Thoracic aorta (tissue), 2 donors: ENCODE data around the gene MRPS35. TPM values are rescaled to one million over a fixed set of nuclear protein-coding genes. Genes with fewer than 3 reads are reported as not detected.

Experiments used
- ATAC-seq: fragments of 150-250 bp; one replicate; pipeline ENCODE4 v1.8.0; 2017; ENCODE audit warnings: low read depth; ENCODE audit not compliant: insufficient number of reproducible peaks, low FRiP score
- DNase-seq: peaks from one replicate; pipeline ENCODE4 v3.0.0-alpha.2; 2020; ENCODE audit warnings: low spot score
- H3K27ac ChIP-seq, 2 donors: fragments of 200-600 bp; sonication (generic); 1 replicate in 1 of 2; 2 replicates in 1 of 2; pipeline ENCODE4 v1.5.1; 2016; ENCODE audit warnings: mild to moderate bottlenecking in 2 of 2, moderate library complexity in 2 of 2
- H3K27me3 ChIP-seq: fragments of 200-600 bp; sonication (generic); replicated peaks from 2 replicates; pipeline ENCODE4 v1.6.0; 2016; ENCODE audit warnings: mild to moderate bottlenecking; ENCODE audit not compliant: insufficient read depth
- H3K36me3 ChIP-seq: fragments of 200-600 bp; sonication (generic); one replicate; pipeline ENCODE4 v1.5.1; 2016
- H3K4me1 ChIP-seq, 2 donors: fragments of 200-600 bp; sonication (generic); 1 replicate in 1 of 2; 2 replicates in 1 of 2; pipeline versions ENCODE4 v1.5.1 to v1.6.0; 2016; ENCODE audit warnings: low read depth in 2 of 2, mild to moderate bottlenecking in 1 of 2; ENCODE audit not compliant: control insufficient read depth in 1 of 2
- H3K4me3 ChIP-seq: fragments of 200-600 bp; sonication (generic); 2 replicates; pipeline ENCODE4 v1.5.1; 2016; ENCODE audit warnings: mild to moderate bottlenecking
- H3K9me3 ChIP-seq: fragments of 200-600 bp; sonication (generic); 2 replicates; pipeline ENCODE4 v1.5.1; 2016
- total RNA-seq, 2 donors: library from RNA; depleted of rRNA; stranded (reverse); fragments of >200 nt; gene quantifications; one replicate each; pipeline versions ENCODE4 v1.1.0 to v1.2.3, GENCODE V29; 2016
- TF ChIP-seq, protein P1 (sequence below): fragments of 200-600 bp; sonication (generic); IDR thresholded peaks from one replicate; pipeline ENCODE4 v1.5.1; 2019; ENCODE audit warnings: antibody characterized with exemption

Gene MRPS35
- total RNA-seq, 2 donors from 2014 or later: 32.7 to 55.9 TPM

- H3K4me3 ChIP-seq: no peak overlapping the region
- H3K36me3 ChIP-seq: no peaks in the 10 kb centered on the region
- H3K9me3 ChIP-seq: no peaks in the 10 kb centered on the region
- H3K4me1 ChIP-seq: no peaks in the 10 kb centered on the region
- TF ChIP-seq, protein P1, sequence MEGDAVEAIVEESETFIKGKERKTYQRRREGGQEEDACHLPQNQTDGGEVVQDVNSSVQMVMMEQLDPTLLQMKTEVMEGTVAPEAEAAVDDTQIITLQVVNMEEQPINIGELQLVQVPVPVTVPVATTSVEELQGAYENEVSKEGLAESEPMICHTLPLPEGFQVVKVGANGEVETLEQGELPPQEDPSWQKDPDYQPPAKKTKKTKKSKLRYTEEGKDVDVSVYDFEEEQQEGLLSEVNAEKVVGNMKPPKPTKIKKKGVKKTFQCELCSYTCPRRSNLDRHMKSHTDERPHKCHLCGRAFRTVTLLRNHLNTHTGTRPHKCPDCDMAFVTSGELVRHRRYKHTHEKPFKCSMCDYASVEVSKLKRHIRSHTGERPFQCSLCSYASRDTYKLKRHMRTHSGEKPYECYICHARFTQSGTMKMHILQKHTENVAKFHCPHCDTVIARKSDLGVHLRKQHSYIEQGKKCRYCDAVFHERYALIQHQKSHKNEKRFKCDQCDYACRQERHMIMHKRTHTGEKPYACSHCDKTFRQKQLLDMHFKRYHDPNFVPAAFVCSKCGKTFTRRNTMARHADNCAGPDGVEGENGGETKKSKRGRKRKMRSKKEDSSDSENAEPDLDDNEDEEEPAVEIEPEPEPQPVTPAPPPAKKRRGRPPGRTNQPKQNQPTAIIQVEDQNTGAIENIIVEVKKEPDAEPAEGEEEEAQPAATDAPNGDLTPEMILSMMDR: no peak
- ATAC-seq: no peak
- no peak for DNase-seq
- no peaks in the 10 kb centered on the region for H3K27me3 ChIP-seq
- no peak overlapping the region for H3K27ac ChIP-seq
These were observed 61.9 kb downstream of the MRPS35 start for GRCh38 chr12:27772328-27773049.

DNA sequence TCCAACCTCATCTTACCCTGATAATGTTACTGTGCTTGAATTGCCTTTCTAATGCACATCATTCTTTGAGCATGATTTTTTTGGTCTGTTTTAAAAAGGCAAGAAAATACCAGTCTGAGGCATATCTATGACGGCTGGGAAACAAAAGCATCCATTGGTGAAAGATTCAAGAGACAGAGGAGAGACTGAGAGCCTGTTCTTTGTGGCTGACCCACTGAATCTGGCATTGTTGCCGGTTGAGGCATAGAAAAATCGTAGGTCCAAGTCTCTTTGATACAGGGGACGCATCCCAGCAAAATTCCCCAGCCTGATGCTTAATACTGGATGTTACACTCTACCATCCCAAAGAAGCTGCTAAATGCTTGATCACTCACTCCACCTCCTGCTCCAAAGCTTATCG, 66.5 kb downstream of the MRPS35 start:
- no peaks in the 10 kb centered on the region for H3K27me3 ChIP-seq
- no peak overlapping the region for H3K4me3 ChIP-seq
- peak overlapping the region in 1 of 2 donors; percentile 13 for H3K27ac ChIP-seq
- H3K9me3 ChIP-seq: no peaks in the 10 kb centered on the region
- H3K36me3 ChIP-seq: no peaks in the 10 kb centered on the region
- ATAC-seq (no peak), DNase-seq (no peak)
- TF ChIP-seq, protein P1: no peak
- peaks cover 0 to 17% of the 10 kb centered on the region in 2 donors for H3K4me1 ChIP-seq

DNA sequence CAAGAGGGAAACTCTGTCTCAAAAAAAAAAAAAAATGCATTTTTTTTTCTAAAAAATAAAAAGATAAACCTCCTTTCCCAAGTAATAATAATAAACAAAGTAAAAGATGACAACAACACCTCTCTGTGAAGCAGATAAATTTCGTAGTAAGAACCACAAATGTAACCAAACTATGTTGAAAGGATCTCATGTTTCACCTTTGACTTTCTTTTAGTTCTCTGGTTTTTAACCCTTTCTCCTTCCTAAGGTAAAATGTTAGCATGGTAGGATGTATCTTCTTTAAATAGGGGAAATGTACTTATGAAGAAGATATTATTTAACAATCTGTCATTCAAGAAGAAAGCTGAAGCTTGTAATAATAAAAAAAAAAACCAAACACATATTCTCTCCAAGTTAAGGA, 67.6 kb downstream of the MRPS35 start:
- peak overlapping the region; percentile 99 for H3K27ac ChIP-seq

GRCh38 chr12:27779416-27779919, 68.8 kb downstream of the MRPS35 start:
- H3K36me3 ChIP-seq: no peaks in the 10 kb centered on the region
- peaks cover 7 to 32% of the 10 kb centered on the region in 2 donors for H3K4me1 ChIP-seq
- DNase-seq: no peak
- peak overlapping the region; percentile 99 for H3K27ac ChIP-seq
- TF ChIP-seq, protein P1: no peak
- no peak for ATAC-seq
- H3K4me3 ChIP-seq: peak overlapping the region; percentile 80
- H3K9me3 ChIP-seq: no peaks in the 10 kb centered on the region
- H3K27me3 ChIP-seq: no peaks in the 10 kb centered on the region

More for the DNA sequence above, 67.6 kb downstream of the MRPS35 start:
- Histone ChIP-seq H3K4me1 (peaks cover 3 to 22% of the 10 kb centered on the region in 2 donors), H3K9me3 (no peaks in the 10 kb centered on the region), H3K36me3 (no peaks in the 10 kb centered on the region), H3K4me3 (no peak overlapping the region), H3K27me3 (no peaks in the 10 kb centered on the region)
- ATAC-seq: no peak
- no peak for DNase-seq
- TF ChIP-seq, protein P1: no peak

GRCh38 chr12:27779920-27780611, 69.4 kb downstream of the MRPS35 start, which contains the start of the genes KLHL42 and MANSC4:
TSS of gene KLHL42 (plus strand) at chr12:27780233. CDS start at chr12:27780331, 98 bp downstream.
TSS of gene MANSC4 (minus strand) at chr12:27780236. CDS start at chr12:27771276, 8,960 bp downstream.
- peaks cover 13 to 38% of the 10 kb centered on the region in 2 donors for H3K4me1 ChIP-seq
- peak; percentile 28 for DNase-seq
- H3K27ac ChIP-seq: peak within 1 kb of the TSS; percentile 99
- peak within 1 kb of the TSS; percentile 80 for H3K4me3 ChIP-seq
- no peaks in the 10 kb centered on the region for H3K27me3 ChIP-seq
- peak; percentile 79 for ATAC-seq
- H3K36me3 ChIP-seq: no peaks in the 10 kb centered on the region
- TF ChIP-seq, protein P1: no peak
- H3K9me3 ChIP-seq: no peaks in the 10 kb centered on the region
